PC-3 (cell line): ENCODE measurements around the gene ZNF701.

Source experiments
- EZH2 ChIP-seq: fragments of 300-600 bp; sonication (generic); IDR thresholded peaks from one replicate; pipeline ENCODE4 v1.6.1; 2017; ENCODE audit warnings: antibody characterized with exemption, mild to moderate bottlenecking, low read length; ENCODE audit not compliant: unreplicated experiment
- TF ChIP-seq, protein P1 (sequence below): fragments of 300-600 bp; sonication (generic); conservative IDR thresholded peaks from 2 replicates; pipeline ENCODE4 v1.5.1; 2017; ENCODE audit warnings: antibody characterized with exemption, low read depth, mild to moderate bottlenecking, low read length

DNA sequence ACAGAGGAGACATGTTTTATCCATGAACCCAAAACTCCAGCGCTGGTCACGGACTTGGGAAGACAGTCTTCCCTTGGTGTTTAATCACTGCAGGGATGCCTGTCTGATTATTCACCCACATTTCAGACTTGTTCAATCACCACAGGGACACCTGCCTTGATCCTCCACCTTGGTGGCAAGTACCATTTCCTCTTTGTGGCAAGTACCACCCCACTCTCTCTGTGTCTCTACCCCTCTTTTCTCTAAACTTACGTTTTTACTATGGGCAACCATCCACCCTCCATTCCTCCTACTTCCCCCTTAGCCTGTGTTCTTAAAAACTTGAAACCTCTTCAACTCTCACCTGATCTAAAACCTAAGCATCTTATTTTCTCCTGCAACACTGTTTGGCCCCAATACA, 51.3 kb downstream of the ZNF701 start:
- TF ChIP-seq, protein P1, sequence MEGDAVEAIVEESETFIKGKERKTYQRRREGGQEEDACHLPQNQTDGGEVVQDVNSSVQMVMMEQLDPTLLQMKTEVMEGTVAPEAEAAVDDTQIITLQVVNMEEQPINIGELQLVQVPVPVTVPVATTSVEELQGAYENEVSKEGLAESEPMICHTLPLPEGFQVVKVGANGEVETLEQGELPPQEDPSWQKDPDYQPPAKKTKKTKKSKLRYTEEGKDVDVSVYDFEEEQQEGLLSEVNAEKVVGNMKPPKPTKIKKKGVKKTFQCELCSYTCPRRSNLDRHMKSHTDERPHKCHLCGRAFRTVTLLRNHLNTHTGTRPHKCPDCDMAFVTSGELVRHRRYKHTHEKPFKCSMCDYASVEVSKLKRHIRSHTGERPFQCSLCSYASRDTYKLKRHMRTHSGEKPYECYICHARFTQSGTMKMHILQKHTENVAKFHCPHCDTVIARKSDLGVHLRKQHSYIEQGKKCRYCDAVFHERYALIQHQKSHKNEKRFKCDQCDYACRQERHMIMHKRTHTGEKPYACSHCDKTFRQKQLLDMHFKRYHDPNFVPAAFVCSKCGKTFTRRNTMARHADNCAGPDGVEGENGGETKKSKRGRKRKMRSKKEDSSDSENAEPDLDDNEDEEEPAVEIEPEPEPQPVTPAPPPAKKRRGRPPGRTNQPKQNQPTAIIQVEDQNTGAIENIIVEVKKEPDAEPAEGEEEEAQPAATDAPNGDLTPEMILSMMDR = no peak
- TF ChIP-seq EZH2 = no peak
